Activated T-helper 1 cell treated with Interleukin-2 at 50 U/mL for 16 hours (primary cell): ENCODE results near the gene DDX10.
"Not testable (repeated sequence)": the region's sequence is repeated elsewhere in the genome, so short reads cannot be mapped to it uniquely, and the experiment has no call there.

ENCODE experiments used
- DNase-seq: peaks from one replicate; pipeline ENCODE4 v3.0.0-alpha.2; 2020; ENCODE audit warnings: low read depth

DDX10 gene

GRCh38 chr11:108774037-108774730, 109.3 kb downstream of the DDX10 start:
- no peak for DNase-seq

GRCh38 chr11:108775324-108775723, 110.5 kb downstream of the DDX10 start:
- DNase-seq: no peak

GRCh38 chr11:108779147-108779546, 114.3 kb downstream of the DDX10 start:
- not testable (repeated sequence) for DNase-seq

GRCh38 chr11:108780119-108780518, 115.2 kb downstream of the DDX10 start:
- no peak for DNase-seq

- no peak for DNase-seq
Measured at GRCh38 chr11:108781946-108782345, 117.1 kb downstream of the DDX10 start.

GRCh38 chr11:108786281-108786990, 121.6 kb downstream of the DDX10 start:
- DNase-seq: no peak

- DNase-seq: no peak
Measured at GRCh38 chr11:108787105-108787504, 122.2 kb downstream of the DDX10 start.

GRCh38 chr11:108788565-108789199, 123.8 kb downstream of the DDX10 start:
- DNase-seq: no peak

GRCh38 chr11:108790501-108791299, 125.8 kb downstream of the DDX10 start:
- no peak for DNase-seq

GRCh38 chr11:108793138-108793537, 128.3 kb downstream of the DDX10 start:
- DNase-seq: no peak

GRCh38 chr11:108793611-108794010, 128.7 kb downstream of the DDX10 start:
- no peak for DNase-seq

- no peak for DNase-seq
Measured at GRCh38 chr11:108796551-108796950, 131.7 kb downstream of the DDX10 start.

GRCh38 chr11:108797578-108798100, 132.8 kb downstream of the DDX10 start:
- no peak for DNase-seq

- DNase-seq: no peak
Measured at GRCh38 chr11:108802492-108802891, 137.6 kb downstream of the DDX10 start.

- DNase-seq: no peak
Measured at GRCh38 chr11:108803776-108804175, 138.9 kb downstream of the DDX10 start.

- no peak for DNase-seq
Measured at GRCh38 chr11:108804511-108804910, 139.6 kb downstream of the DDX10 start.

GRCh38 chr11:108805030-108805429, 140.2 kb downstream of the DDX10 start:
- no peak for DNase-seq

- DNase-seq: no peak
Measured at GRCh38 chr11:108807262-108807661, 142.4 kb downstream of the DDX10 start.

GRCh38 chr11:108813086-108813485, 148.2 kb downstream of the DDX10 start:
- DNase-seq: no peak

GRCh38 chr11:108817976-108818375, 153.1 kb downstream of the DDX10 start:
- no peak for DNase-seq

GRCh38 chr11:108818971-108819370, 154.1 kb downstream of the DDX10 start:
- no peak for DNase-seq

GRCh38 chr11:108819957-108820356, 155.1 kb downstream of the DDX10 start:
- DNase-seq: no peak
